ENCODE results near the gene NPC1L1.

NPC1L1 gene

GRCh38 chr7:44547536-44548231 lies 6.6 kb upstream of the NPC1L1 start:
- H3K27me3 ChIP-seq (ENCODE audit: insufficient read depth, poor library complexity, severe bottlenecking) = no peaks in the 10 kb centered on the region
- H3K27ac ChIP-seq (replicated peaks) = no peak overlapping the region
- DNase-seq (ENCODE audit: low read depth in 1 of 2, low spot score in 1 of 2) = no peak
- no peak overlapping the region for H3K4me3 ChIP-seq (replicated peaks; ENCODE audit: insufficient read depth, low read length)
- TF ChIP-seq POLR2AphosphoS5 (IDR thresholded peaks at IDR 0.05; ENCODE audit: low read depth) (no peak), SPI1 (IDR thresholded peaks at IDR 0.05; ENCODE audit: borderline replicate concordance, low read depth) (no peak), GABPA (IDR thresholded peaks at IDR 0.05; ENCODE audit: low read depth) (no peak), REST (IDR thresholded peaks at IDR 0.05; ENCODE audit: insufficient replicate concordance, low read depth) (no peak), CTCF (IDR thresholded peaks at IDR 0.05; ENCODE audit: insufficient read depth, low read length) (no peak)

GRCh38 chr7:44541876-44542610 lies 913 bp upstream of the NPC1L1 start:
- DNase-seq (ENCODE audit: low read depth in 1 of 2, low spot score in 1 of 2) = no peak
- Histone ChIP-seq H3K4me3 (replicated peaks; ENCODE audit: insufficient read depth, low read length) (no peak overlapping the region), H3K27ac (replicated peaks) (no peak overlapping the region), H3K27me3 (ENCODE audit: insufficient read depth, poor library complexity, severe bottlenecking) (no peaks in the 10 kb centered on the region)
- TF ChIP-seq SPI1 (IDR thresholded peaks at IDR 0.05; ENCODE audit: borderline replicate concordance, low read depth) (no peak), POLR2AphosphoS5 (IDR thresholded peaks at IDR 0.05; ENCODE audit: low read depth) (no peak), GABPA (IDR thresholded peaks at IDR 0.05; ENCODE audit: low read depth) (no peak), CTCF (IDR thresholded peaks at IDR 0.05; ENCODE audit: insufficient read depth, low read length) (no peak), REST (IDR thresholded peaks at IDR 0.05; ENCODE audit: insufficient replicate concordance, low read depth) (no peak)

- Histone ChIP-seq H3K4me3 (replicated peaks; ENCODE audit: insufficient read depth, low read length) (no peak overlapping the region), H3K27ac (replicated peaks) (no peak overlapping the region), H3K27me3 (ENCODE audit: insufficient read depth, poor library complexity, severe bottlenecking) (no peaks in the 10 kb centered on the region)
- TF ChIP-seq POLR2AphosphoS5 (IDR thresholded peaks at IDR 0.05; ENCODE audit: low read depth) = no peak
- TF ChIP-seq CTCF (IDR thresholded peaks at IDR 0.05; ENCODE audit: insufficient read depth, low read length) = no peak
- TF ChIP-seq GABPA (IDR thresholded peaks at IDR 0.05; ENCODE audit: low read depth) = no peak
- no peak for TF ChIP-seq SPI1 (IDR thresholded peaks at IDR 0.05; ENCODE audit: borderline replicate concordance, low read depth)
- no peak for TF ChIP-seq REST (IDR thresholded peaks at IDR 0.05; ENCODE audit: insufficient replicate concordance, low read depth)
- no peak for DNase-seq (ENCODE audit: low read depth in 1 of 2, low spot score in 1 of 2)
Observed at GRCh38 chr7:44540592-44541027, 520 bp downstream of the NPC1L1 start.
